GM12865 (cell line): ENCODE measurements around the gene IL22.
"Not testable (repeated sequence)": the region's sequence is repeated elsewhere in the genome, so short reads cannot be mapped to it uniquely, and the experiment has no call there.

ENCODE experiments used
- DNase-seq: peaks from one replicate; pipeline ENCODE4 v3.0.0; 2010; ENCODE audit warnings: low read depth
- H3K4me3 ChIP-seq: 2 replicates; pipeline ENCODE4 v1.5.1; 2011; ENCODE audit warnings: mild to moderate bottlenecking, low read depth, low read length, control low read depth
- TF ChIP-seq, protein P1 (sequence below): IDR thresholded peaks from 2 replicates; pipeline ENCODE4 v1.5.1; 2011; ENCODE audit warnings: low read length, control low read depth, low read depth, inconsistent platforms; ENCODE audit not compliant: insufficient read depth; ENCODE audit errors: missing control alignments

IL22 gene

DNA sequence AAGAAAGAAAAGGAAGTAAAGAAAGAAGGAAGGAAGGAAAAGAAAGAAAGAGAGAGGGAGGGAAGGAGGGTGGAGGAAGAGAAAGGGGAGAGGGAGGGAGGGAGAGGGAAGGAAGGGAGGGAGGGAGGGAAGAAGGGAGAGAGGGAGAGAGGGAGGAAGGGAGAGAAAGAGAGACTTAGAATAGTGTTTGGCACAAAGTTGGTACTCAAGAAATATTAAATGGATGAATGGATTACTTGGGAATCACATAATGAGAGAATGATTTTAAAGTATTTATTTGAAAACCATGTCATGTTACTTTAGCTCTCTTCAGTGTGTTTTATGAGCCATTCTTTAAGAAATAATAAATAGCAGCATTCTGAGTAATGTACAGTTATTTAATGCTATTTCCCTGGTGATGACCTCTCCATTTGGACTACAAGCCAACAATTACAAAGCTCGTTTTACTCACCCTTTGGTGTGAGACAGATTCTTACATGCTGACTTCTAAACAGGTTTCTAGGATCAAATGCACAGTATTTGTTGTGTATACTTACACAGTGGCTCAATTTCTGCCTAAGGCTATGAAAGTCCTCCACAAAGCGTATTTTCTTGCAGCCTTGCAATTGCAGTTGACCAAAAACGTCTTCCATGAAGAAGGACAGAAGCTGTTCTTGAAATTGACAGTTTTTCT lies 28.7 kb downstream of the IL22 start:
- TF ChIP-seq, protein P1, sequence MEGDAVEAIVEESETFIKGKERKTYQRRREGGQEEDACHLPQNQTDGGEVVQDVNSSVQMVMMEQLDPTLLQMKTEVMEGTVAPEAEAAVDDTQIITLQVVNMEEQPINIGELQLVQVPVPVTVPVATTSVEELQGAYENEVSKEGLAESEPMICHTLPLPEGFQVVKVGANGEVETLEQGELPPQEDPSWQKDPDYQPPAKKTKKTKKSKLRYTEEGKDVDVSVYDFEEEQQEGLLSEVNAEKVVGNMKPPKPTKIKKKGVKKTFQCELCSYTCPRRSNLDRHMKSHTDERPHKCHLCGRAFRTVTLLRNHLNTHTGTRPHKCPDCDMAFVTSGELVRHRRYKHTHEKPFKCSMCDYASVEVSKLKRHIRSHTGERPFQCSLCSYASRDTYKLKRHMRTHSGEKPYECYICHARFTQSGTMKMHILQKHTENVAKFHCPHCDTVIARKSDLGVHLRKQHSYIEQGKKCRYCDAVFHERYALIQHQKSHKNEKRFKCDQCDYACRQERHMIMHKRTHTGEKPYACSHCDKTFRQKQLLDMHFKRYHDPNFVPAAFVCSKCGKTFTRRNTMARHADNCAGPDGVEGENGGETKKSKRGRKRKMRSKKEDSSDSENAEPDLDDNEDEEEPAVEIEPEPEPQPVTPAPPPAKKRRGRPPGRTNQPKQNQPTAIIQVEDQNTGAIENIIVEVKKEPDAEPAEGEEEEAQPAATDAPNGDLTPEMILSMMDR, result no peak
- DNase-seq, result no peak
- no peak overlapping the region for H3K4me3 ChIP-seq

DNA sequence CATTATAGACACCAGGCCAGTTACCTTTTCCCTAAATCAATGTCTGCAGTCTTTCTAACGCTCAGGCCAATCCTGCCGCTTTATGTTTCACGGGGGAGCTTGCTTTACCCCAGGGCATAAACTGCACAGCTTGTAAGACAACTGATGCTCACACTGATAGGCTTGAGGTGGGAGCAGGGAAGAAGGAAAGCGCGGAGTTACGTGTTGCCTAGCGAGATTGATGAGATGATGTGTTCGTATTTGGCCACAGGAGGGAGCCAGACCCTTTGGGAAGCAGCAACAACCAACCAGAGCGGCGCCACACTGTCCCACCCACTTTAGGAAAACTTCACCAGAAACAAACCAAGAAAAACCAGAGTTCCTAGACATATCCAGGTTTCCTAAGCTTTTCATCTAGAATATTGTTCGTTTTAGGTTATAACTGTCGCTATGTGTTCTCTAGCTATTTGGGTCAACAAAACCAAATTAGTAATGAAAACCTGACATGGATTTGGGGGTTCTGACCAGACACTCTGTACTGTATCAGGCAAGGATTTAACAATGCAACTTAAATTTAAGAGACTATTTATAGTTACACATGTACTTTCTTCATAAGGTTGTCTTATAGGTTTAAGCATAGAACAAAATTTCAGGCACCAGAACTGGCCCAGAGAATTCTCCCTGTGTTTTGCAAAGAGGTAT lies 30.2 kb downstream of the IL22 start:
- TF ChIP-seq, protein P1, result peak; percentile 87
- DNase-seq, result peak; percentile 90
- no peak overlapping the region for H3K4me3 ChIP-seq

GRCh38 chr12:68222326-68222725 lies 31.1 kb downstream of the IL22 start:
- no peak for DNase-seq

GRCh38 chr12:68221497-68221896 lies 31.9 kb downstream of the IL22 start:
- no peak overlapping the region for H3K4me3 ChIP-seq
- no peak for DNase-seq
- TF ChIP-seq, protein P1, result no peak

More at GRCh38 chr12:68222326-68222725, 31.1 kb downstream of the IL22 start:
- TF ChIP-seq, protein P1, result no peak
- no peak overlapping the region for H3K4me3 ChIP-seq

DNA sequence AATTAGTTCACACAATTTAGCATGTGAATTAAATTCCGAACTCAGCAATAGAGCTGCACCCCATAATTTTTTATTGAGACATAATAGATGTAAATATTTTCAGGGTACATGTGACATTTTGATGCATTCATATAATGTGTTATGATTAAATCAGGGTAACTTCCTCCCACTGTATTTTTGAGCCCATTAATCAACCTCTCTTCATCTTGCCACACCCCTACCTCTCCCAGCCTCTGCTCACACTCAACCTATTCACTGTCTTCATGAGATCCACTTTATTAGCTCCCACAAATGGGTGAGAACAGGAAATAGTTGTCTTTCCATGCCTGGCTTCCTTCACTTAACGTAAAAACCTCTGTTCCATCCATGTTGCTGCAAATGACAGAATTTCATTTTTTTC lies 42.5 kb downstream of the IL22 start:
- TF ChIP-seq, protein P1, result no peak

DNA sequence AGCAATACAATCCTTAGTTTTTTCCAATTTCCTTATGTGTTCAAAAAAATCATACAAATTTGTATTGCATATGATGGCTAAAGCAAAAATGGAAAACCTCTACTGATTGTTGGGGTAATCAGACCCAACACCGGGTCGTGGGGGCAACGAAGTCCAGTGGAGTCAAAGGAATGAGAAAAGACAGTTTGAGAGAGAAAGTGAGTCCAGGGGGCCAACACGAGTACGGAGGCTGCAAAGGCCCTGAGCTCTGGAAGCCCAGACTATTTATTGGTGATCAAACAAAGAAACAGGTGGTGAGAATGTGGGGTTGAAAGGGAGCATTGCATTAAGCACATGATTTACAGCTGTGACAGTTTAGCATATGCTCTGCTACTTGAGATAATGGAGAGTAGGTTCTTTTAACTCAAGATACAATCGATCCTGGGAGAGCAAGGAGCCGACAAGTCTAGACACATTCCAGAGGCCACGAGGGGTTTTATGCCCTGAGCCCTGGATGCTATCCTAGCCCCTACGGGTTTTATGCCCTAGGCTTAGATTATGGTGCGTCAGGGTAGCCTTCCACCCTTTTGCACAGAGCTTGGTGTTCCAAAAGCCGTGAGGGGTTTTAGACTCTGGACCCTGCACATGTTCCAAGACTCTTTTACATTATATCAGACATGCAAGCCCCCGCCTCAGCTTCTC lies 44.2 kb downstream of the IL22 start:
- not testable (repeated sequence) for DNase-seq, H3K4me3 ChIP-seq

More for the DNA sequence above, 42.5 kb downstream of the IL22 start:
- no peak for DNase-seq
- no peak overlapping the region for H3K4me3 ChIP-seq

GRCh38 chr12:68207276-68207675 lies 46.1 kb downstream of the IL22 start:
- no peak for DNase-seq

More at GRCh38 chr12:68207276-68207675, 46.1 kb downstream of the IL22 start:
- TF ChIP-seq, protein P1, result no peak
- no peak overlapping the region for H3K4me3 ChIP-seq
